HepG2 (cell line): ENCODE results near the gene SIAH2. TPM values are rescaled to one million over a fixed set of nuclear protein-coding genes. Genes with fewer than 3 reads are reported as not detected.

Experiments used
- CCAR2 ChIP-seq: fragments of 200-400 bp; formaldehyde crosslinking; optimal IDR thresholded peaks from 2 replicates; pipeline ENCODE3; 2018; ENCODE audit warnings: low read depth, mild to moderate bottlenecking, low read length, moderate library complexity
- EP300 ChIP-seq, 3 experiments: sonication (generic) in 1 of 3; formaldehyde crosslinking in 1 of 3; IDR thresholded peaks; 2 replicates each; pipeline versions ENCODE4 v1.5.1 to v1.6.1; 2011 to 2020; ENCODE audit warnings: low read depth in 2 of 3, low read length in 2 of 3, borderline replicate concordance in 1 of 3, improper control_type of control experiment in 1 of 3, mild to moderate bottlenecking in 1 of 3, missing genetic modification reagents in 1 of 3, moderate library complexity in 1 of 3
- ESRRA ChIP-seq: sonication (generic); formaldehyde crosslinking; IDR thresholded peaks from 2 replicates; pipeline ENCODE4 v1.5.1; 2020; ENCODE audit warnings: mild to moderate bottlenecking, low read depth, missing genetic modification reagents
- FOXP1 ChIP-seq, 2 experiments: fragments of 450-650 bp in 1 of 2; IDR thresholded peaks; 2 replicates each; pipeline ENCODE4 v1.6.1; 2017 to 2018; ENCODE audit warnings: antibody characterized with exemption in 1 of 2
- GTF2F1 ChIP-seq: fragments of 150-350 bp; IDR thresholded peaks from 2 replicates; pipeline ENCODE4 v1.6.1; 2014; ENCODE audit warnings: low read length
- HNRNPH1 ChIP-seq: fragments of 200-400 bp; formaldehyde crosslinking; optimal IDR thresholded peaks from 2 replicates; pipeline ENCODE3; 2017; ENCODE audit warnings: mild to moderate bottlenecking, low read depth, low read length
- HOXA5 ChIP-seq: sonication (generic); formaldehyde crosslinking; IDR thresholded peaks from 2 replicates; pipeline ENCODE4 v1.4.0; 2020; ENCODE audit warnings: missing genetic modification reagents
- JUN ChIP-seq: sonication (generic); formaldehyde crosslinking; IDR thresholded peaks from 2 replicates; pipeline ENCODE4 v1.4.0; 2020; ENCODE audit warnings: mild to moderate bottlenecking, missing genetic modification reagents
- MLLT10 ChIP-seq: sonication (generic); formaldehyde crosslinking; IDR thresholded peaks from 2 replicates; pipeline ENCODE4 v1.4.0; 2020; ENCODE audit warnings: missing genetic modification reagents
- PITX1 ChIP-seq: sonication (generic); formaldehyde crosslinking; IDR thresholded peaks from 2 replicates; pipeline ENCODE4 v1.5.1; 2020; ENCODE audit warnings: mild to moderate bottlenecking, missing genetic modification reagents
- SOX6 ChIP-seq, 2 experiments: fragments of 450-650 bp in 1 of 2; sonication (generic) in 1 of 2; formaldehyde crosslinking in 1 of 2; IDR thresholded peaks; 2 replicates each; pipeline versions ENCODE4 v1.4.0 to v1.6.1; 2017 to 2020; ENCODE audit warnings: antibody characterized with exemption in 1 of 2, mild to moderate bottlenecking in 1 of 2, missing genetic modification reagents in 1 of 2
- ZNF24 ChIP-seq: fragments of 450-650 bp; IDR thresholded peaks from 2 replicates; pipeline ENCODE4 v1.6.1; 2017; ENCODE audit warnings: antibody characterized with exemption, mild to moderate bottlenecking
- ZNF251 ChIP-seq: sonication (generic); formaldehyde crosslinking; IDR thresholded peaks from 2 replicates; pipeline ENCODE4 v1.9.0; 2021; ENCODE audit warnings: mild to moderate bottlenecking, missing genetic modification reagents
- ZNF772 ChIP-seq: sonication (generic); formaldehyde crosslinking; IDR thresholded peaks from 2 replicates; pipeline ENCODE4 v1.5.0; 2020; ENCODE audit warnings: mild to moderate bottlenecking, missing genetic modification reagents
- polyA plus RNA-seq, 8 experiments: library from polyadenylated mRNA; depleted of rRNA in 3 of 8; stranded (reverse) in 7 of 8; unstranded in 1 of 8; fragments of >200 nt; fragmentation: Illumina TruSeq in 4 of 8; extraction: Trizol in 4 of 8; gene quantifications; 2 replicates each; pipeline versions ENCODE4 v1.2.1 to v1.2.3, GENCODE V29; 2011 to 2016; ENCODE audit warnings: low read depth in 4 of 8, missing spikeins in 1 of 8, mixed read lengths in 1 of 8; ENCODE audit not compliant: insufficient read depth in 1 of 8
- total RNA-seq, 5 experiments: library from RNA; depleted of rRNA; stranded (reverse); fragments of >200 nt; fragmentation: Illumina TruSeq; extraction: Trizol; gene quantifications; 2 replicates each; pipeline ENCODE4 v1.2.3, GENCODE V29; 2016; ENCODE audit warnings: low read depth in 1 of 5
- TF ChIP-seq, protein P1 (sequence below): sonication (generic); formaldehyde crosslinking; IDR thresholded peaks from 2 replicates; pipeline ENCODE4 v1.8.0; 2022; ENCODE audit warnings: mild to moderate bottlenecking, missing genetic modification reagents, borderline replicate concordance
- TF ChIP-seq, protein P2 (sequence below): sonication (generic); formaldehyde crosslinking; IDR thresholded peaks from 2 replicates; pipeline ENCODE4 v1.5.0; 2020; ENCODE audit warnings: missing genetic modification reagents

Gene SIAH2
- total and polyA plus RNA-seq, 2 of the 13 experiments (the other 11 are each of a cell fraction or from before 2014, with no cell fraction given) = 71.8 to 117 TPM

DNA sequence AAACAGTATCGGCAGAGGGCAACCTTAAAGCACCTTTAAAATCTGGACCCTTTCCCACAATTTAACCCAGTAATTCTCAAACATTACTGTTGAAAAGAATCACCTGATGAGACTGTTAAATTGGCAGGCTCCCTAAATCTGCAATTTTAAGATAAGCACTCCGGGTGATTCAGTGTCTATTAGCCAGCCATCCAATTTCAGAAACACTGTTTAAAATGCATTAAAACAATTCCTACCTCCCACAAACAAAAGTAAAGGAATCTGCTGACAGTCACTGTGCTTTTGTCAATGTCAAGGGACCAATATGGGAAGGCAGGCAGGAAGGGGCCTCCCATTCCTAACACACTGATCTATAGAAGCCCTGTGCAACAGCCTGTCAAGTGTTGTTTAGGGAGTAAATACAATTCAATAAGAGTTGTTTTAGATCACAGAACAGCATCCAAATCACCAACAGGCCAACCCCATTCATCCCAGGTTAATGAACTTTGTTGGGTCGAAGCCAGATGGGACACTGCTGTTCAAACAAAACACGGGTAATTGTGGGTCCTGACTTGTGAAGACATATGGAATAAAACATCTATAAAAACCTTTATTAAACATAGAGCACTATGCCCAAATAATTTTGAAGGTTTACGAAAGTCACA is 21.4 kb downstream of the SIAH2 start (continued):
- no peak for TF ChIP-seq MLLT10 (CRISPR knock-in tag)
- TF ChIP-seq HNRNPH1 = no peak
- TF ChIP-seq CCAR2 = no peak
- TF ChIP-seq, protein P1, sequence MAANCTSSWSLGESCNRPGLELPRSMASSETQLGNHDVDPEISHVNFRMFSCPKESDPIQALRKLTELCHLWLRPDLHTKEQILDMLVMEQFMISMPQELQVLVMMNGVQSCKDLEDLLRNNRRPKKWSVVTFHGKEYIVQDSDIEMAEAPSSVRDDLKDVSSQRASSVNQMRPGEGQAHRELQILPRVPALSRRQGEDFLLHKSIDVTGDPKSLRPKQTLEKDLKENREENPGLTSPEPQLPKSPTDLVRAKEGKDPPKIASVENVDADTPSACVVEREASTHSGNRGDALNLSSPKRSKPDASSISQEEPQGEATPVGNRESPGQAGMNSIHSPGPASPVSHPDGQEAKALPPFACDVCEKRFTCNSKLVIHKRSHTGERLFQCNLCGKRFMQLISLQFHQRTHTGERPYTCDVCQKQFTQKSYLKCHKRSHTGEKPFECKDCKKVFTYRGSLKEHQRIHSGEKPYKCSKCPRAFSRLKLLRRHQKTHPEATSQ (CRISPR knock-in tag) = no peak
- TF ChIP-seq GTF2F1 = no peak
- no peak for TF ChIP-seq SOX6 (IDR thresholded peaks at IDR 0.05)
- TF ChIP-seq SOX6 (CRISPR knock-in tag; IDR thresholded peaks at IDR 0.05) = no peak
- TF ChIP-seq EP300 (IDR thresholded peaks at IDR 0.05; ENCODE audit: low read depth in 2 of 2, low read length in 2 of 2) = peak in 1 of 2 experiments; percentile 23; a peak in 1 of 4 replicates
- TF ChIP-seq EP300 (CRISPR knock-in tag; IDR thresholded peaks at IDR 0.05; ENCODE audit: borderline replicate concordance) = no peak
- TF ChIP-seq, protein P2, sequence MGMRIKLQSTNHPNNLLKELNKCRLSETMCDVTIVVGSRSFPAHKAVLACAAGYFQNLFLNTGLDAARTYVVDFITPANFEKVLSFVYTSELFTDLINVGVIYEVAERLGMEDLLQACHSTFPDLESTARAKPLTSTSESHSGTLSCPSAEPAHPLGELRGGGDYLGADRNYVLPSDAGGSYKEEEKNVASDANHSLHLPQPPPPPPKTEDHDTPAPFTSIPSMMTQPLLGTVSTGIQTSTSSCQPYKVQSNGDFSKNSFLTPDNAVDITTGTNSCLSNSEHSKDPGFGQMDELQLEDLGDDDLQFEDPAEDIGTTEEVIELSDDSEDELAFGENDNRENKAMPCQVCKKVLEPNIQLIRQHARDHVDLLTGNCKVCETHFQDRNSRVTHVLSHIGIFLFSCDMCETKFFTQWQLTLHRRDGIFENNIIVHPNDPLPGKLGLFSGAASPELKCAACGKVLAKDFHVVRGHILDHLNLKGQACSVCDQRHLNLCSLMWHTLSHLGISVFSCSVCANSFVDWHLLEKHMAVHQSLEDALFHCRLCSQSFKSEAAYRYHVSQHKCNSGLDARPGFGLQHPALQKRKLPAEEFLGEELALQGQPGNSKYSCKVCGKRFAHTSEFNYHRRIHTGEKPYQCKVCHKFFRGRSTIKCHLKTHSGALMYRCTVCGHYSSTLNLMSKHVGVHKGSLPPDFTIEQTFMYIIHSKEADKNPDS (CRISPR knock-in tag) = no peak
- no peak for TF ChIP-seq ZNF251
- no peak for TF ChIP-seq ZNF24
- no peak for TF ChIP-seq PITX1 (CRISPR knock-in tag)
- TF ChIP-seq HOXA5 (CRISPR knock-in tag) = no peak
- TF ChIP-seq FOXP1 (IDR thresholded peaks at IDR 0.05) = no peak
- peak; percentile 34; the same call in 1 of the 2 replicates for TF ChIP-seq FOXP1 (CRISPR knock-in tag; IDR thresholded peaks at IDR 0.05)
- no peak for TF ChIP-seq JUN (CRISPR knock-in tag)
- TF ChIP-seq ZNF772 (CRISPR knock-in tag) = no peak
- no peak for TF ChIP-seq ESRRA (CRISPR knock-in tag)
